Spleen (tissue), 11 donors: ENCODE results near the gene POLD2. TPM values are rescaled to one million over a fixed set of nuclear protein-coding genes. Genes with fewer than 3 reads are reported as not detected.

Experiments used
- DNase-seq: peaks from one replicate; pipeline ENCODE4 v3.0.0-alpha.2; 2020
- H3K27ac ChIP-seq, 8 donors: fragments of 200-600 bp; sonication (generic) in 7 of 8; 1 replicate in 4 of 8; 2 replicates in 4 of 8; pipeline versions ENCODE4 v1.5.0 to v1.8.0; 2016 to 2021; ENCODE audit warnings: inconsistent platforms in 4 of 8, mild to moderate bottlenecking in 4 of 8, moderate library complexity in 1 of 8
- H3K27me3 ChIP-seq, 7 donors: fragments of 200-600 bp; sonication (generic) in 6 of 7; replicated peaks in 1 of 7; 1 replicate in 4 of 7; 2 replicates in 3 of 7; pipeline versions ENCODE4 v1.5.0 to v1.8.0; 2016 to 2021; ENCODE audit warnings: inconsistent platforms in 3 of 7, mild to moderate bottlenecking in 1 of 7
- H3K36me3 ChIP-seq, 6 donors: fragments of 200-600 bp; sonication (generic) in 5 of 6; 1 replicate in 4 of 6; 2 replicates in 2 of 6; pipeline versions ENCODE4 v1.5.0 to v1.8.0; 2016 to 2021; ENCODE audit warnings: inconsistent platforms in 2 of 6
- H3K4me1 ChIP-seq, 6 donors: fragments of 200-600 bp; sonication (generic) in 5 of 6; 1 replicate in 3 of 6; 2 replicates in 3 of 6; pipeline versions ENCODE4 v1.5.0 to v1.8.0; 2016 to 2021; ENCODE audit warnings: inconsistent platforms in 3 of 6
- H3K4me3 ChIP-seq, 8 donors: fragments of 200-600 bp; sonication (generic) in 7 of 8; 1 replicate in 4 of 8; 2 replicates in 4 of 8; pipeline versions ENCODE4 v1.5.0 to v1.8.0; 2016 to 2021; ENCODE audit warnings: inconsistent platforms in 4 of 8, mild to moderate bottlenecking in 4 of 8, moderate library complexity in 2 of 8
- H3K9me3 ChIP-seq, 8 donors: fragments of 200-600 bp; sonication (generic) in 7 of 8; 1 replicate in 4 of 8; 2 replicates in 4 of 8; pipeline versions ENCODE4 v1.5.0 to v1.8.0; 2016 to 2021; ENCODE audit warnings: inconsistent platforms in 4 of 8
- POLR2A ChIP-seq, 3 donors: fragments of 450-650 bp; IDR thresholded peaks; one replicate each; pipeline ENCODE4 v1.5.1; 2017; ENCODE audit warnings: antibody characterized with exemption in 3 of 3, mild to moderate bottlenecking in 1 of 3
- POLR2AphosphoS5 ChIP-seq, 3 donors: sonication (generic); formaldehyde crosslinking; IDR thresholded peaks; one replicate each; pipeline ENCODE4 v1.5.1; 2017; ENCODE audit warnings: antibody characterized with exemption in 3 of 3
- WGBS, 5 donors: extraction: QIAGEN DNeasy Blood & Tissue Kit in 3 of 5; methylation state at CpG; one replicate each; pipeline versions ENCODE4 v1.1.5 to v1.1.7; 2013 to 2018; 5-methylcytosine and 5-hydroxymethylcytosine counted together
- intact Hi-C: fragments of 100-400 bp; cut with DNase I; formaldehyde crosslinking; loops from one replicate; pipeline ENCODE4 v1.15.0; 2023; ENCODE audit warnings: low total_unique reads
- polyA plus RNA-seq, 3 donors: library from polyadenylated mRNA; stranded (reverse); fragments of 200-250 nt; gene quantifications; one replicate each; pipeline ENCODE4 v1.2.1, GENCODE V29; 2013
- total RNA-seq, 7 donors: library from RNA; depleted of rRNA in 3 of 7; stranded (reverse); fragments of >200 nt in 3 of 7; fragmentation: NEBNext Ultra II Directional in 4 of 7; extraction: Animal tissue kit (Norgen Biotek cat#: 25700) in 4 of 7; gene quantifications; one replicate each; pipeline versions ENCODE4 v1.1.0 to v1.2.1, GENCODE V29; 2016 to 2021
- TF ChIP-seq, protein P1 (sequence below), 11 experiments: fragments of 200-600 bp in 7 of 11; fragments of 450-650 bp in 4 of 11; sonication (generic) in 4 of 11; IDR thresholded peaks in 8 of 11; conservative IDR thresholded peaks in 3 of 11; 1 replicate in 7 of 11; 2 replicates in 4 of 11; pipeline versions ENCODE4 v1.4.0 to v1.8.0; 2016 to 2021; ENCODE audit warnings: antibody characterized with exemption in 11 of 11, inconsistent platforms in 4 of 11, mild to moderate bottlenecking in 1 of 11
- donor health status: healthy with polysubstance abuse.
- donor health status: DM: no; HTN: no; CAD: no; lungs with moderate emphysema.
- donor health status: DM: no; HTN: no; CAD: no.
- donor health status: Bipolar disorder and iron deficiency.
- donor health status: healthy.
- donor health status: DM: no; HTN: no; CAD: no.
- donor health status: DM: yes; HTN: yes; CAD: no.

Gene POLD2
- total and polyA plus RNA-seq, 10 donors = 31.9 to 79.1 (median 49.3) TPM

DNA sequence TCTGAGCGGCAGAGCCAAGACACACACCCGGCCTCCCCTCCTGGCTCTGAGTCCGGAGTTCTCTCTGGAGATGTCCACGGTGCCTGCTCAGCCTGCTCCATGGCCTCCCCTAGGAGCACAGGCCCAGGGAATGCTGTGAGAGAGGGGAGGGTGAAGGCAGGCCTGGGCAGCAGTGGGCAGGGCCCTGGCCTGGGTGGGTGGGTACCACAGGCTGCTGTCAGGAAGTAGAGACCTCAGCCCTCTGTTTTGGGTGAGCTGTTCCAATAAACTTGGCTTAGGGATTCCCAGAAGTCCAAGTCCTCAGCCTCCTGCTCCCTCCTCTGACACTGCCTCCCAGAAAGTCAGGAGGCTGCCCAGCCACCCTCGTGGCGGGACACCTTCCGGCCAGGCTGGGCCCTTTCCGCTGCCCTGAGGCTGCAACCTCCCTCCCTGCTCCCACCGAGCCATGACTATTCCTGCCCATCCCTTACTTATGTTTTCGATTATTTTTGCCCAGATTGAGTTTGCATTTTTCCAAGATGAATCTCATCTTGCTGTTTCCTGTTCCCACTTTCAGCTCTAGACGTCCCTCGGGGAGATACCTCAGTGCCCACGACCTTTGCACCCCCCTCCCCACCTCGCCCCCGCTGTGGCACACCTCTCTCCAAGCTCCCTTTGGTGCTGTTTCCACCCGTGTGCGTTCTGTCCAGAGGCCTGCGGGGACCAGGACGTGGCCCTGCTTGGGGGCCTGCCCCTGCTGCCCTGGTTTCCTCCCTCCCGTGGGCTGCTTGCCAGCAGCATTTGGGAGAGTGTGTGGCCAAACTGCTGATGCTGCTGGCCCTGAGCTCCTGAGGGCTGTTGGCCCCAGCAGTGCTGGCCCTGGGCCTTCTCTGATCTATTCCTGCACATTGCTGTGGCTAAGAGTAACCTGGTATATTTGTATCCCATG, 35.2 kb downstream of the POLD2 start:
- TF ChIP-seq POLR2A (IDR thresholded peaks at IDR 0.05) = no peak
- peak; percentile 30 to 71 (median 69) for TF ChIP-seq POLR2AphosphoS5 (IDR thresholded peaks at IDR 0.05)
- TF ChIP-seq, protein P1, sequence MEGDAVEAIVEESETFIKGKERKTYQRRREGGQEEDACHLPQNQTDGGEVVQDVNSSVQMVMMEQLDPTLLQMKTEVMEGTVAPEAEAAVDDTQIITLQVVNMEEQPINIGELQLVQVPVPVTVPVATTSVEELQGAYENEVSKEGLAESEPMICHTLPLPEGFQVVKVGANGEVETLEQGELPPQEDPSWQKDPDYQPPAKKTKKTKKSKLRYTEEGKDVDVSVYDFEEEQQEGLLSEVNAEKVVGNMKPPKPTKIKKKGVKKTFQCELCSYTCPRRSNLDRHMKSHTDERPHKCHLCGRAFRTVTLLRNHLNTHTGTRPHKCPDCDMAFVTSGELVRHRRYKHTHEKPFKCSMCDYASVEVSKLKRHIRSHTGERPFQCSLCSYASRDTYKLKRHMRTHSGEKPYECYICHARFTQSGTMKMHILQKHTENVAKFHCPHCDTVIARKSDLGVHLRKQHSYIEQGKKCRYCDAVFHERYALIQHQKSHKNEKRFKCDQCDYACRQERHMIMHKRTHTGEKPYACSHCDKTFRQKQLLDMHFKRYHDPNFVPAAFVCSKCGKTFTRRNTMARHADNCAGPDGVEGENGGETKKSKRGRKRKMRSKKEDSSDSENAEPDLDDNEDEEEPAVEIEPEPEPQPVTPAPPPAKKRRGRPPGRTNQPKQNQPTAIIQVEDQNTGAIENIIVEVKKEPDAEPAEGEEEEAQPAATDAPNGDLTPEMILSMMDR (IDR thresholded peaks at IDR 0.05 in 8 of 11, conservative IDR thresholded peaks at IDR 0.05 in 3 of 11) = no peak
- no peak overlapping the region for H3K4me3 ChIP-seq
- intact Hi-C loops = loop anchor here (5.0 kb wide), 1 partner anchor 114 kb away; the partner anchor contains the start of gene YKT6
- peak; percentile 79 for DNase-seq
- no peaks in the 10 kb centered on the region for H3K36me3 ChIP-seq
- H3K27me3 ChIP-seq = no peaks in the 10 kb centered on the region
- peak overlapping the region; percentile 65 to 82 (median 76) for H3K27ac ChIP-seq
- H3K4me1 ChIP-seq = peaks cover 0 to 36% (median 22%) of the 10 kb centered on the region in 6 donors
- 53 to 69% (median 61%) methylated on average over 20 of the region's 20 CpGs for WGBS, 5 donors
- no peaks in the 10 kb centered on the region for H3K9me3 ChIP-seq

DNA sequence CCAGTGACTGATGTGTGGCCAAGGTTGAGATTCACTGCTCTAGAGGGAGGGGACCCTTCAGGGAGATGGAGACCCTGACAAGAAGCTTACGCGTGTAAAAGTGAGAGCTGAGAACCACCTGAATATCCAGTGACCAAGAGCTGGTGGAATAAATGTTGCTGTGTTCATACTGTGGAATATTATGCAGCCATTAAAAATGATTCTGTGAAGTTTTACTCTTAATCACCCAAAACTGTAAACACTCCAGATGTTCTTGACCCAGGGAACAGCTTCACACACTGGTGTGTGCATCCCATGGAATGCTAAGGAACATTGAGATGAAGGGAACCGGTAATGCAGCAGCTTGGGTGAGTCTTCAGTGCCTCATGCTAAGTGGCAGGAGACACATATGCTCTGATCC, 36.7 kb downstream of the POLD2 start:
- no peak for DNase-seq
- Histone ChIP-seq H3K36me3 (no peaks in the 10 kb centered on the region), H3K4me1 (peaks cover 0 to 45% (median 27%) of the 10 kb centered on the region in 6 donors), H3K27me3 (no peaks in the 10 kb centered on the region), H3K4me3 (no peak overlapping the region), H3K27ac (peak overlapping the region in 4 of 8 donors; percentile 76 to 82 (median 78)), H3K9me3 (no peaks in the 10 kb centered on the region)
- intact Hi-C loops = loop anchor here (5.0 kb wide), 1 partner anchor 116 kb away; the partner anchor contains the start of gene YKT6
- TF ChIP-seq POLR2AphosphoS5 (IDR thresholded peaks at IDR 0.05) (no peak), POLR2A (IDR thresholded peaks at IDR 0.05) (no peak)
- TF ChIP-seq, protein P1 (IDR thresholded peaks at IDR 0.05 in 8 of 11, conservative IDR thresholded peaks at IDR 0.05 in 3 of 11) = no peak
- 88 to 99% (median 97%) methylated on average over 3 of the region's 3 CpGs for WGBS, 5 donors

DNA sequence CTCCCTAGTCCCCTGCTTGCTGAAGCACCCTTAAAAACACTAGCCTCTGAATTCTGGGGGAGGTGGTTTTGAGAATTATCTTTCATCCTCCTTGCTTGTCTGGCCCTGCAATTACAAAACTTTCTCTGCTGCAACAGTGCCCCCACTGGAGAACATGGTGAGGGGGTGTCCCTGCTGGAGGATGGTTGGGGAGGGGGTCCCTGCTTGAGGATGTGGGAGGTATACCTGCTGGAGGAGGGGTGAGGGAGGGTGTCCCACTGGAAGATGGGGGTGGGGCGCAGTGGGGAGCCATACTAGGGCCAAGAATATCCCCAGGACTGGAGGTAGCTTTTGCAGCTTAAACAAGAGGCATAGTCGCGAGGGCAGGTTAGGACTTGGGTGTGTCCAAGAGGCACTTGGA, 37.8 kb downstream of the POLD2 start:
- H3K36me3 ChIP-seq = peaks cover 0 to 4% (median 2%) of the 10 kb centered on the region in 6 donors
- H3K27me3 ChIP-seq = no peaks in the 10 kb centered on the region
- DNase-seq = peak; percentile 59
- peaks cover 7 to 55% (median 37%) of the 10 kb centered on the region in 6 donors for H3K4me1 ChIP-seq
- intact Hi-C loops = loop anchor here (5.0 kb wide), 1 partner anchor 117 kb away; the partner anchor contains the start of gene YKT6
- TF ChIP-seq, protein P1 (IDR thresholded peaks at IDR 0.05 in 8 of 11, conservative IDR thresholded peaks at IDR 0.05 in 3 of 11) = no peak
- TF ChIP-seq POLR2AphosphoS5 (IDR thresholded peaks at IDR 0.05) = no peak
- no peak for TF ChIP-seq POLR2A (IDR thresholded peaks at IDR 0.05)
- H3K27ac ChIP-seq = peak overlapping the region in 2 of 8 donors; percentile 77 to 79
- H3K4me3 ChIP-seq = no peak overlapping the region
- H3K9me3 ChIP-seq = no peaks in the 10 kb centered on the region
- WGBS, 5 donors = 87 to 96% (median 94%) methylated on average over 3 of the region's 3 CpGs

DNA sequence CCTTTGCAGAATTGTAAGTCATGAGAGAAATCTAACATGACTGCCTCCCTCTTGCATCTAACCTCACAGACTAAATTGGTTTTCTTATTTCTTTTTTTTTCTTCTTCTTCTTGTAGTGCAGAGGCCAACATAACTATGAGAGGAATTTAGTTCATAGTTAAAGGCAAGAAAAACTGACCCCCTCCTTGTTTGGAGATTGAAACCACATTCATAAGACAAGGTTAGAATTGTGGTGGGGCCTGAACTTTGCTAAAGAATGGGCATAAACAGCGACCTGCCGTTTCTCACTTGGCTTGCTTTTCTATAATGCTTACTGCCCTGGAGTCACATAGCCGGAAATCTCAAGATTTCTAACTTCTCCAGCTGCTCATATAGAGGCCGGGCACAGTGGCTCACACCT, 38.6 kb downstream of the POLD2 start:
- no peak overlapping the region for H3K4me3 ChIP-seq
- DNase-seq = no peak
- H3K27me3 ChIP-seq = no peaks in the 10 kb centered on the region
- WGBS, 5 donors = 75 to 90% (median 81%) methylated on average over 4 of the region's 4 CpGs
- H3K36me3 ChIP-seq = peaks cover 0 to 12% (median 10%) of the 10 kb centered on the region in 6 donors
- H3K9me3 ChIP-seq = no peaks in the 10 kb centered on the region
- intact Hi-C loops = loop anchor here (5.0 kb wide), 1 partner anchor 118 kb away; the partner anchor contains the start of gene YKT6
- TF ChIP-seq POLR2A (IDR thresholded peaks at IDR 0.05) (no peak), POLR2AphosphoS5 (IDR thresholded peaks at IDR 0.05) (no peak)
- TF ChIP-seq, protein P1 (IDR thresholded peaks at IDR 0.05 in 8 of 11, conservative IDR thresholded peaks at IDR 0.05 in 3 of 11) = no peak
- H3K27ac ChIP-seq = peak overlapping the region in 3 of 8 donors; percentile 34 to 99 (median 98)
- H3K4me1 ChIP-seq = peaks cover 8 to 64% (median 45%) of the 10 kb centered on the region in 6 donors
